HepG2 (cell line): ENCODE data around the gene CKAP2. TPM values are rescaled to one million over a fixed set of nuclear protein-coding genes. Genes with fewer than 3 reads are reported as not detected.
A peak's percentile ranks its signal among the peaks of the same experiment; 100 is the strongest.

ENCODE experiments used
- BORCS8-MEF2B ChIP-seq: sonication (generic); formaldehyde crosslinking; IDR thresholded peaks from 2 replicates; pipeline ENCODE4 v1.8.0; 2022; ENCODE audit warnings: mild to moderate bottlenecking, missing genetic modification reagents
- BRF2 ChIP-seq: sonication (generic); formaldehyde crosslinking; IDR thresholded peaks from 2 replicates; pipeline ENCODE4 v1.8.1; 2022; ENCODE audit warnings: mild to moderate bottlenecking, missing genetic modification reagents
- FOXK1 ChIP-seq: sonication (generic); formaldehyde crosslinking; IDR thresholded peaks from 2 replicates; pipeline ENCODE4 v1.4.0; 2020; ENCODE audit warnings: low read depth, missing genetic modification reagents, borderline replicate concordance
- HDAC1 ChIP-seq: sonication (generic); formaldehyde crosslinking; IDR thresholded peaks from 2 replicates; pipeline ENCODE4 v1.5.1; 2020; ENCODE audit warnings: mild to moderate bottlenecking, missing genetic modification reagents
- HDAC2 ChIP-seq: sonication (generic); formaldehyde crosslinking; IDR thresholded peaks from 2 replicates; pipeline ENCODE4 v1.4.0; 2020; ENCODE audit warnings: missing genetic modification reagents
- HOXD1 ChIP-seq: sonication (generic); formaldehyde crosslinking; IDR thresholded peaks from 2 replicates; pipeline ENCODE4 v1.5.0; 2020; ENCODE audit warnings: missing genetic modification reagents
- IRF2 ChIP-seq: IDR thresholded peaks from 2 replicates; pipeline ENCODE4 v1.6.1; 2018; ENCODE audit warnings: missing genetic modification reagents, missing compliant biosample characterization
- PAWR ChIP-seq: sonication (generic); formaldehyde crosslinking; IDR thresholded peaks from 2 replicates; pipeline ENCODE4 v1.4.0; 2020; ENCODE audit warnings: missing genetic modification reagents, mild to moderate bottlenecking, borderline replicate concordance
- PBX2 ChIP-seq: IDR thresholded peaks from 2 replicates; pipeline ENCODE4 v1.6.1; 2016; ENCODE audit warnings: control low read depth
- RFXAP ChIP-seq: sonication (generic); formaldehyde crosslinking; IDR thresholded peaks from 2 replicates; pipeline ENCODE4 v1.4.0; 2020; ENCODE audit warnings: missing genetic modification reagents, borderline replicate concordance
- SKIL ChIP-seq: sonication (generic); formaldehyde crosslinking; IDR thresholded peaks from 2 replicates; pipeline ENCODE4 v1.8.0; 2022; ENCODE audit warnings: missing genetic modification reagents, mild to moderate bottlenecking, moderate library complexity, borderline replicate concordance
- SNAI1 ChIP-seq: sonication (generic); formaldehyde crosslinking; IDR thresholded peaks from 2 replicates; pipeline ENCODE4 v1.5.0; 2020; ENCODE audit warnings: mild to moderate bottlenecking, missing genetic modification reagents, borderline replicate concordance
- TEAD3 ChIP-seq: optimal IDR thresholded peaks from 2 replicates; pipeline ENCODE3; 2016; ENCODE audit warnings: borderline replicate concordance
- TERF1 ChIP-seq: sonication (generic); formaldehyde crosslinking; IDR thresholded peaks from 2 replicates; pipeline ENCODE4 v1.8.0; 2022; ENCODE audit warnings: mild to moderate bottlenecking, missing genetic modification reagents, moderate library complexity
- ZBTB38 ChIP-seq: sonication (generic); formaldehyde crosslinking; IDR thresholded peaks from 2 replicates; pipeline ENCODE4 v1.5.1; 2020; ENCODE audit warnings: mild to moderate bottlenecking, missing genetic modification reagents
- ZFP36 ChIP-seq: fragments of 150-350 bp; IDR thresholded peaks from 2 replicates; pipeline ENCODE4 v1.6.1; 2018; ENCODE audit warnings: borderline replicate concordance, low read length, low read depth; ENCODE audit not compliant: partially characterized antibody
- ZMAT3 ChIP-seq: sonication (generic); formaldehyde crosslinking; conservative IDR thresholded peaks from 2 replicates; pipeline ENCODE4 v1.7.0; 2021; ENCODE audit warnings: missing genetic modification reagents
- ZNF556 ChIP-seq: sonication (generic); formaldehyde crosslinking; IDR thresholded peaks from 2 replicates; pipeline ENCODE4 v1.4.0; 2020; ENCODE audit warnings: mild to moderate bottlenecking, missing genetic modification reagents, borderline replicate concordance
- ZNF761 ChIP-seq: sonication (generic); formaldehyde crosslinking; conservative IDR thresholded peaks from 2 replicates; pipeline ENCODE4 v1.4.0; 2020; ENCODE audit warnings: mild to moderate bottlenecking, missing genetic modification reagents
- ZNF768 ChIP-seq: sonication (generic); formaldehyde crosslinking; IDR thresholded peaks from 2 replicates; pipeline ENCODE4 v1.4.0; 2020; ENCODE audit warnings: missing genetic modification reagents
- ZNF800 ChIP-seq: sonication (generic); formaldehyde crosslinking; IDR thresholded peaks from 2 replicates; pipeline ENCODE4 v1.4.0; 2020; ENCODE audit warnings: missing genetic modification reagents
- ZSCAN30 ChIP-seq: sonication (generic); formaldehyde crosslinking; IDR thresholded peaks from 2 replicates; pipeline ENCODE4 v1.5.0; 2020; ENCODE audit warnings: mild to moderate bottlenecking, missing genetic modification reagents
- polyA plus RNA-seq, 8 experiments: library from polyadenylated mRNA; depleted of rRNA in 3 of 8; stranded (reverse) in 7 of 8; unstranded in 1 of 8; fragments of >200 nt; fragmentation: Illumina TruSeq in 4 of 8; extraction: Trizol in 4 of 8; gene quantifications; 2 replicates each; pipeline versions ENCODE4 v1.2.1 to v1.2.3, GENCODE V29; 2011 to 2016; ENCODE audit warnings: low read depth in 4 of 8, missing spikeins in 1 of 8, mixed read lengths in 1 of 8; ENCODE audit not compliant: insufficient read depth in 1 of 8
- total RNA-seq, 5 experiments: library from RNA; depleted of rRNA; stranded (reverse); fragments of >200 nt; fragmentation: Illumina TruSeq; extraction: Trizol; gene quantifications; 2 replicates each; pipeline ENCODE4 v1.2.3, GENCODE V29; 2016; ENCODE audit warnings: low read depth in 1 of 5

CKAP2 gene
- total and polyA plus RNA-seq, 2 of the 13 experiments (the other 11 are each of a cell fraction or from before 2014, with no cell fraction given) = 6.7 to 40.3 TPM

- TF ChIP-seq SKIL (CRISPR knock-in tag) = peak; percentile 65; the same call in 1 of the 2 replicates
- peak; percentile 99 for TF ChIP-seq RFXAP (CRISPR knock-in tag)
- TF ChIP-seq PBX2 = no peak
- TF ChIP-seq TERF1 = no peak
- TF ChIP-seq ZNF761 (CRISPR knock-in tag) = peak; percentile 80; the same call in 1 of the 2 replicates
- no peak; the same call in 1 of the 2 replicates for TF ChIP-seq ZBTB38 (CRISPR knock-in tag)
- no peak for TF ChIP-seq ZSCAN30 (CRISPR knock-in tag)
- no peak for TF ChIP-seq HOXD1 (CRISPR knock-in tag)
- TF ChIP-seq ZNF800 (CRISPR knock-in tag) = no peak
- no peak for TF ChIP-seq ZFP36
- TF ChIP-seq SNAI1 = peak; percentile 98
- no peak for TF ChIP-seq PAWR (CRISPR knock-in tag)
- 0 out of 2 replicates have a peak, but pooled peaks have one; percentile 3 for TF ChIP-seq IRF2
- peak; percentile 78; the same call in 1 of the 2 replicates for TF ChIP-seq BORCS8-MEF2B
- 0 out of 2 replicates have a peak, but pooled peaks have one; percentile 42 for TF ChIP-seq ZNF556 (CRISPR knock-in tag)
- peak; percentile 83; the same call in 1 of the 2 replicates for TF ChIP-seq FOXK1 (CRISPR knock-in tag)
- TF ChIP-seq ZMAT3 = no peak; the same call in 1 of the 2 replicates
- peak; percentile 83; the same call in 1 of the 2 replicates for TF ChIP-seq BRF2 (CRISPR knock-in tag)
- TF ChIP-seq HDAC2 (CRISPR knock-in tag) = no peak
- TF ChIP-seq ZNF768 (CRISPR knock-in tag) = peak; percentile 36; the same call in 1 of the 2 replicates
- TF ChIP-seq HDAC1 (CRISPR knock-in tag) = no peak; the same call in 1 of the 2 replicates
- TF ChIP-seq TEAD3 = no peak
Observed at GRCh38 chr13:52454820-52455676, at the start of gene CKAP2 (continued).
